PC-3 (cell line): Measurements from ENCODE around the gene CYTH4. TPM values are rescaled to one million over a fixed set of nuclear protein-coding genes. Genes with fewer than 3 reads are reported as not detected.

Source experiments
- ATAC-seq: fragments of 200-7000 bp; cut with Tn5 transposase; 2 replicates; pipeline ENCODE4 v1.9.1; 2020; ENCODE audit warnings: mild to moderate bottlenecking, moderate library complexity
- BruUV-seq: library from RNA; stranded (reverse); fragments of 400-500 nt; replicated peaks from 2 replicates; lab custom pipeline; 2021; lab: Mats Ljungman, UMichigan
- CTCF ChIA-PET: fragments of 300-600 bp; sonication (Branson Sonifier 250); formaldehyde crosslinking; loops from one replicate; lab custom pipeline; 2022; ENCODE audit warnings: antibody characterized with exemption; lab: Charles Lee
- POLR2A ChIA-PET: fragments of 300-600 bp; sonication (Branson Sonifier 250); formaldehyde crosslinking; loops from one replicate; lab custom pipeline; 2022; ENCODE audit warnings: antibody characterized with exemption; ENCODE audit not compliant: unreplicated experiment; lab: Charles Lee
- DNase-seq: peaks from one replicate; pipeline ENCODE4 v3.0.0-alpha.2; 2015
- H2AFZ ChIP-seq: fragments of 300-600 bp; sonication (generic); 2 replicates; pipeline ENCODE4 v1.6.0; 2016; ENCODE audit warnings: antibody characterized with exemption, low read length
- H3F3A ChIP-seq: fragments of 300-600 bp; sonication (generic); one replicate; pipeline ENCODE4 v1.6.0; 2017; ENCODE audit warnings: antibody characterized with exemption, low read length, control low read depth, mild to moderate bottlenecking; ENCODE audit not compliant: unreplicated experiment
- H3K27ac ChIP-seq: fragments of 300-600 bp; sonication (generic); 2 replicates; pipeline ENCODE4 v1.5.1; 2016; ENCODE audit warnings: mild to moderate bottlenecking, low read length
- H3K27me3 ChIP-seq: fragments of 300-600 bp; sonication (generic); 2 replicates; pipeline ENCODE4 v1.6.1; 2016; ENCODE audit warnings: low read length, mixed read lengths
- H3K36me3 ChIP-seq: fragments of 300-600 bp; sonication (generic); 2 replicates; pipeline ENCODE4 v1.6.1; 2016; ENCODE audit warnings: low read depth, mixed run types, low read length, mixed read lengths
- H3K4me1 ChIP-seq: fragments of 300-600 bp; sonication (generic); 2 replicates; pipeline ENCODE4 v1.5.1; 2016; ENCODE audit warnings: low read length; ENCODE audit not compliant: insufficient read depth
- H3K4me2 ChIP-seq: fragments of 300-600 bp; sonication (generic); 2 replicates; pipeline ENCODE4 v1.6.0; 2016; ENCODE audit warnings: low read length
- H3K4me3 ChIP-seq: fragments of 300-600 bp; sonication (generic); 2 replicates; pipeline ENCODE4 v1.5.1; 2016; ENCODE audit warnings: mild to moderate bottlenecking, low read length, mixed read lengths
- H3K79me2 ChIP-seq: fragments of 300-600 bp; sonication (generic); 2 replicates; pipeline ENCODE4 v1.6.1; 2017; ENCODE audit warnings: low read length, mixed read lengths
- H3K9ac ChIP-seq: fragments of 300-600 bp; sonication (generic); 2 replicates; pipeline ENCODE4 v1.6.0; 2016; ENCODE audit warnings: mild to moderate bottlenecking, low read length
- H3K9me2 ChIP-seq: fragments of 300-600 bp; sonication (generic); replicated peaks from 2 replicates; pipeline ENCODE4 v1.6.1; 2016; ENCODE audit warnings: mixed run types, low read length, mixed read lengths
- H3K9me3 ChIP-seq: fragments of 300-600 bp; sonication (generic); 2 replicates; pipeline ENCODE4 v1.6.1; 2016; ENCODE audit warnings: low read length, mixed read lengths
- H4K20me1 ChIP-seq: fragments of 300-600 bp; sonication (generic); 2 replicates; pipeline ENCODE4 v1.6.1; 2016; ENCODE audit warnings: low read length, mixed read lengths
- CTCF ChIP-seq: fragments of 300-600 bp; sonication (generic); conservative IDR thresholded peaks from 2 replicates; pipeline ENCODE4 v1.5.1; 2017; ENCODE audit warnings: antibody characterized with exemption, low read depth, mild to moderate bottlenecking, low read length
- EZH2 ChIP-seq: fragments of 300-600 bp; sonication (generic); IDR thresholded peaks from one replicate; pipeline ENCODE4 v1.6.1; 2017; ENCODE audit warnings: antibody characterized with exemption, mild to moderate bottlenecking, low read length; ENCODE audit not compliant: unreplicated experiment
- EZH2phosphoT487 ChIP-seq: fragments of 300-600 bp; sonication (generic); IDR thresholded peaks from 2 replicates; pipeline ENCODE4 v1.6.1; 2018; ENCODE audit warnings: mild to moderate bottlenecking, antibody characterized with exemption, low read length, borderline replicate concordance
- intact Hi-C: fragments of 100-400 bp; cut with micrococcal nuclease; formaldehyde crosslinking; loops from 2 replicates; pipeline ENCODE4 v1.9.0; 2023
- total RNA-seq: library from RNA; depleted of rRNA; stranded (reverse); fragments of >200 nt; gene quantifications from 2 replicates; pipeline ENCODE4 v1.2.3, GENCODE V29; 2014

Gene CYTH4
- total RNA-seq, 1 experiment from 2014 or later = 1.9 TPM

- no peaks in the 10 kb centered on the region for H3K79me2 ChIP-seq
- BruUV-seq = no TSS peak
- no peak overlapping the region for H2AFZ ChIP-seq
- H4K20me1 ChIP-seq = no peaks in the 10 kb centered on the region
- H3K4me2 ChIP-seq = no peak overlapping the region
- H3K9ac ChIP-seq = no peak overlapping the region
- ChIA-PET CTCF (no interaction called here), POLR2A (no interaction called here)
- peaks cover 5% of the 10 kb centered on the region; the same call in 1 of the 2 replicates for H3K36me3 ChIP-seq
- intact Hi-C loops = no loop called here
- no peak overlapping the region for H3K4me3 ChIP-seq
- no peaks in the 10 kb centered on the region for H3K9me3 ChIP-seq
- no peaks in the 10 kb centered on the region for H3K9me2 ChIP-seq
- H3K27me3 ChIP-seq = no peaks in the 10 kb centered on the region
- DNase-seq (no peak), ATAC-seq (no peak)
- no peaks in the 10 kb centered on the region for H3F3A ChIP-seq
- peaks cover 11% of the 10 kb centered on the region for H3K4me1 ChIP-seq
- no peak for TF ChIP-seq EZH2
- no peak for TF ChIP-seq EZH2phosphoT487
- TF ChIP-seq CTCF = no peak
- H3K27ac ChIP-seq = no peak overlapping the region
Observed at GRCh38 chr22:37234736-37235711, 47.3 kb upstream of the CYTH4 start.

- no peak for TF ChIP-seq EZH2phosphoT487
- TF ChIP-seq EZH2 = no peak
- TF ChIP-seq CTCF = no peak
- no peaks in the 10 kb centered on the region for H4K20me1 ChIP-seq
- no peaks in the 10 kb centered on the region for H3K9me2 ChIP-seq
- no peaks in the 10 kb centered on the region for H3K9me3 ChIP-seq
- H3K79me2 ChIP-seq = no peaks in the 10 kb centered on the region
- no peak overlapping the region for H2AFZ ChIP-seq
- H3K36me3 ChIP-seq = peaks cover 5% of the 10 kb centered on the region; the same call in 1 of the 2 replicates
- no peaks in the 10 kb centered on the region for H3K27me3 ChIP-seq
- H3K27ac ChIP-seq = no peak overlapping the region
- ATAC-seq (no peak), DNase-seq (no peak)
- H3K4me1 ChIP-seq = peaks cover 2% of the 10 kb centered on the region; the same call in 1 of the 2 replicates
- no peaks in the 10 kb centered on the region for H3F3A ChIP-seq
- CTCF ChIA-PET = no interaction called here
- H3K4me3 ChIP-seq = no peak overlapping the region
- intact Hi-C loops = no loop called here
- no TSS peak for BruUV-seq
- POLR2A ChIA-PET = no interaction called here
- H3K9ac ChIP-seq = no peak overlapping the region
- H3K4me2 ChIP-seq = no peak overlapping the region
Observed at GRCh38 chr22:37235897-37236607, 46.3 kb upstream of the CYTH4 start.
